AG04449 (cell line): Measurements from ENCODE around the gene NPAS1.

ENCODE experiments used
- CTCF ChIA-PET: fragments of 350-600 bp; formaldehyde crosslinking; extraction: SDS; loops from one replicate; lab custom pipeline; 2021; ENCODE audit warnings: antibody characterized with exemption; lab: Yijun Ruan, JAX
- POLR2A ChIA-PET: fragments of 400-600, 350-600 bp; formaldehyde crosslinking; extraction: SDS; loops from one replicate; lab custom pipeline; 2020; ENCODE audit warnings: antibody characterized with exemption, inconsistent platforms; lab: Yijun Ruan, JAX
- DNase-seq: peaks from one replicate; pipeline ENCODE4 v3.0.0-alpha.2; 2010; ENCODE audit warnings: low read depth, low spot score
- H3K4me3 ChIP-seq: 2 replicates; pipeline ENCODE4 v1.5.1; 2011; ENCODE audit warnings: low read depth, mild to moderate bottlenecking, control low read depth, low read length
- TF ChIP-seq, protein P1 (sequence below): IDR thresholded peaks from one replicate; pipeline ENCODE4 v1.5.1; 2011; ENCODE audit warnings: mild to moderate bottlenecking, moderate library complexity, low read length, control low read depth, inconsistent platforms; ENCODE audit not compliant: insufficient read depth; ENCODE audit errors: missing control alignments

The NPAS1 gene

GRCh38 chr19:47019431-47020041 lies at the start of gene NPAS1:
TSS of gene NPAS1 (plus strand) at chr19:47019837. CDS start at chr19:47021048, 1,211 bp downstream.
- peak within 1 kb of the TSS; percentile 52 for H3K4me3 ChIP-seq
- TF ChIP-seq, protein P1, sequence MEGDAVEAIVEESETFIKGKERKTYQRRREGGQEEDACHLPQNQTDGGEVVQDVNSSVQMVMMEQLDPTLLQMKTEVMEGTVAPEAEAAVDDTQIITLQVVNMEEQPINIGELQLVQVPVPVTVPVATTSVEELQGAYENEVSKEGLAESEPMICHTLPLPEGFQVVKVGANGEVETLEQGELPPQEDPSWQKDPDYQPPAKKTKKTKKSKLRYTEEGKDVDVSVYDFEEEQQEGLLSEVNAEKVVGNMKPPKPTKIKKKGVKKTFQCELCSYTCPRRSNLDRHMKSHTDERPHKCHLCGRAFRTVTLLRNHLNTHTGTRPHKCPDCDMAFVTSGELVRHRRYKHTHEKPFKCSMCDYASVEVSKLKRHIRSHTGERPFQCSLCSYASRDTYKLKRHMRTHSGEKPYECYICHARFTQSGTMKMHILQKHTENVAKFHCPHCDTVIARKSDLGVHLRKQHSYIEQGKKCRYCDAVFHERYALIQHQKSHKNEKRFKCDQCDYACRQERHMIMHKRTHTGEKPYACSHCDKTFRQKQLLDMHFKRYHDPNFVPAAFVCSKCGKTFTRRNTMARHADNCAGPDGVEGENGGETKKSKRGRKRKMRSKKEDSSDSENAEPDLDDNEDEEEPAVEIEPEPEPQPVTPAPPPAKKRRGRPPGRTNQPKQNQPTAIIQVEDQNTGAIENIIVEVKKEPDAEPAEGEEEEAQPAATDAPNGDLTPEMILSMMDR: no peak
- CTCF ChIA-PET: interaction anchor here (1.2 to 2.5 kb wide), 5 partner anchors 15 to 228 kb away, joined by 4 to 12 read pairs (median 6); no protein-coding TSS in a partner anchor
- POLR2A ChIA-PET: interaction anchor here (1.0 to 1.1 kb wide), 2 partner anchors 94 to 206 kb away, joined by 3 read pairs; partner anchors contain the start of gene ZC3H4
- DNase-seq: no peak

DNA sequence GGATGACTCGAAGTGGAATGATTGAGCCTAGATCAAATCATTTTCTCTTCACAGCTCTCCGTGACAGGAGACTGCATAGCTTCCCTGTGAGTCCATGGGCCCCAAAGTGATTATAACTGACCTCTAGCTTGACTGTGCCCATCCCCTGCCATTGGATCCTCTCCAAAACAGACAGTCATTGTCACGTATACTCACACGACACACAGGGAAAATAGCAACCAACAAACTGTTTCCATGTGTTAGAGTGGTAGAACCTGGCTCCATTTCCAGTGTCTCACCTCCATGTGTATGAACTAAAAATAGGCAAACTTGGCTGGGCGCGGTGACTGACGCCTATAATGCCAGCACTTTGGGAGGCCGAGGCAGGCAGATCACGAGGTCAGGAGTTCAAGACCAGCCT lies 48.8 kb upstream of the NPAS1 start:
- POLR2A ChIA-PET: interaction anchor here (0.6 to 1.2 kb wide), 4 partner anchors 13 to 73 kb away, joined by 3 to 4 read pairs (median 3); no protein-coding TSS in a partner anchor
- TF ChIP-seq, protein P1: no peak
- H3K4me3 ChIP-seq: no peak overlapping the region
- DNase-seq: peak; percentile 94
- CTCF ChIA-PET: interaction anchor here (2.3 kb wide), 1 partner anchor 20 kb away, joined by 6 read pairs; no protein-coding TSS in a partner anchor

GRCh38 chr19:46972311-46972710 lies 47.3 kb upstream of the NPAS1 start:
- POLR2A ChIA-PET: no interaction called here
- CTCF ChIA-PET: interaction anchor here (2.3 kb wide), 1 partner anchor 18 kb away, joined by 6 read pairs; no protein-coding TSS in a partner anchor
- DNase-seq: no peak

GRCh38 chr19:46974181-46974580 lies 45.5 kb upstream of the NPAS1 start:
- CTCF ChIA-PET: interaction anchor here (0.7 to 4.4 kb wide), 5 partner anchors 9 to 217 kb away, joined by 3 to 36 read pairs (median 5); no protein-coding TSS in a partner anchor
- TF ChIP-seq, protein P1: no peak
- no peak overlapping the region for H3K4me3 ChIP-seq
- no peak for DNase-seq
- POLR2A ChIA-PET: interaction anchor here (0.5 kb wide), 1 partner anchor 180 kb away, joined by 3 read pairs; no protein-coding TSS in a partner anchor

More at GRCh38 chr19:46972311-46972710, 47.3 kb upstream of the NPAS1 start:
- TF ChIP-seq, protein P1: no peak
- H3K4me3 ChIP-seq: no peak overlapping the region

DNA sequence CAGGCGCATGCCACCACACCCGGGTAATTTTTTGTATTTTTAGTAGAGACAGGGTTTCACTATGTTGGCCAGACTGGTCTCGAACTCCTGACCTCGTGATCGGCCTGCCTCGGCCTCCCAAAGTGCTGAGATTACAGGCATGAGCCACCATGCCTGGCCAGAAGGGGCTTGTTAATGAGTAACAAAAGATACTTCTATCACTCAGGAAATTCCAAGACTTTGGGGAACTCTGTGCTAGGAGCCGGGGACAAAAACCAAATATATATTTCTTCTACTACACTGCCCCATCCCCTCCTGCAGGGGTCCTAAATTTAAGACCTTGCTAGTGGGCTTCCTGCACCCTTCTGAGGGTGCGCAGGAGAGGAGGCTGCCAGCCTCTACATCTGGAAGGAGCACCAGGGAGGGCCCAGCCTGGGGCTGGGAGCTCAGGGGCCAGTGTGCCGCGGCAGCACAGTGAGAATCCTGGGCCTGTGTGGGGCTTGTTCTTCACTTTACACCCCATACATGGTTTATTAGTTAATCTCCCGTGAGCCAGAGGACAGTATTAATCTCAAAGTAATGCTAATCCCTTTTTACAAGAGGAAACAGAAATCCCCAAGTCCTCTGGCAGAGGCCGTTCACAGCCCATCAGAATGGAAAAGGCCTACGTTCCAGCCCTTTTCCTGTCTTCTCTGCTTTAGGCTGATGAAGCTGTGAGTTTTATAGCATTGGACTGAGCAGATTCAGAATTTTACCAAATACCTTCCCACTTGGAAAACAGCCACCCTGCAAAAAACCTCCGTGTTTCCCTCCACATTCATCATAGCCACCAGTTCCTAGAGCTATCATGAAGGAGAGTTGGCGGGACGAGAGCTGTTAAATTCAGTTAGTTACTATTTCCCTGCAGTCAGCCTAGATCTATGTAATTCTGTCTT lies 44.4 kb upstream of the NPAS1 start:
- POLR2A ChIA-PET: interaction anchor here (0.5 to 2.3 kb wide), 8 partner anchors 12 to 179 kb away, joined by 3 to 10 read pairs (median 5); partner anchors contain the start of genes ARHGAP35 and ZC3H4
- no peak overlapping the region for H3K4me3 ChIP-seq
- TF ChIP-seq, protein P1: no peak

More for the DNA sequence above, 44.4 kb upstream of the NPAS1 start:
- CTCF ChIA-PET: interaction anchor here (0.7 to 4.4 kb wide), 13 partner anchors 10 to 218 kb away, joined by 3 to 36 read pairs (median 5); no protein-coding TSS in a partner anchor
- DNase-seq: no peak
